CD4-positive, CD25-positive, alpha-beta regulatory T cell (primary cell): ENCODE measurements around the gene PTGER1. TPM values are rescaled to one million over a fixed set of nuclear protein-coding genes. Genes with fewer than 3 reads are reported as not detected.
"Not testable (repeated sequence)": the region's sequence is repeated elsewhere in the genome, so short reads cannot be mapped to it uniquely, and the experiment has no call there.

Source experiments
- ATAC-seq, 2 donors: fragments of 150-1000 bp; cut with Tn5 transposase; one replicate each; pipeline ENCODE4 v1.10.0; 2021; ENCODE audit warnings: low read depth in 2 of 2, moderate number of reproducible peaks in 2 of 2, moderate library complexity in 1 of 2
- DNase-seq, 3 donors: peaks; one replicate each; pipeline versions ENCODE4 v3.0.0 to v3.0.0-alpha.2; 2012 to 2022; ENCODE audit warnings: mixed read lengths in 1 of 3
- H3K27ac ChIP-seq: one replicate; pipeline ENCODE4 v1.7.0; 2013; ENCODE audit warnings: mild to moderate bottlenecking, low read length; ENCODE audit not compliant: insufficient read depth, poor library complexity, severe bottlenecking
- H3K27me3 ChIP-seq: one replicate; pipeline ENCODE4 v1.7.0; 2013; ENCODE audit warnings: low read length; ENCODE audit not compliant: control insufficient read depth, insufficient read depth
- H3K36me3 ChIP-seq: one replicate; pipeline ENCODE4 v1.7.0; 2013; ENCODE audit warnings: mild to moderate bottlenecking, low read length, moderate library complexity; ENCODE audit not compliant: control insufficient read depth, insufficient read depth
- H3K4me1 ChIP-seq: 2 replicates; pipeline ENCODE4 v1.7.0; 2013; ENCODE audit warnings: mild to moderate bottlenecking, low read length; ENCODE audit not compliant: insufficient read depth, control insufficient read depth, poor library complexity, severe bottlenecking
- H3K4me3 ChIP-seq: one replicate; pipeline ENCODE4 v1.7.0; 2013; ENCODE audit warnings: low read depth, mild to moderate bottlenecking, low read length, moderate library complexity
- H3K9me3 ChIP-seq, 2 experiments: 1 replicate in 1 of 2; 2 replicates in 1 of 2; pipeline ENCODE4 v1.7.0; 2013; ENCODE audit warnings: low read length in 2 of 2, mild to moderate bottlenecking in 1 of 2, moderate library complexity in 1 of 2; ENCODE audit not compliant: control insufficient read depth in 2 of 2
- H3K27ac Mint-ChIP-seq, 3 donors: one replicate each; pipeline ENCODE4 v1.8.0; 2020 to 2022; ENCODE audit warnings: mild to moderate bottlenecking in 3 of 3, mixed read lengths in 3 of 3, moderate library complexity in 2 of 3
- H3K27me3 Mint-ChIP-seq: one replicate; pipeline ENCODE4 v1.8.0; 2022; ENCODE audit warnings: mild to moderate bottlenecking, mixed read lengths
- H3K36me3 Mint-ChIP-seq: one replicate; pipeline ENCODE4 v1.8.0; 2020; ENCODE audit warnings: mixed read lengths
- H3K4me1 Mint-ChIP-seq, 4 donors: one replicate each; pipeline ENCODE4 v1.8.0; 2020 to 2022; ENCODE audit warnings: mixed read lengths in 4 of 4, mild to moderate bottlenecking in 1 of 4
- H3K4me3 Mint-ChIP-seq, 4 donors: one replicate each; pipeline ENCODE4 v1.8.0; 2020 to 2022; ENCODE audit warnings: mild to moderate bottlenecking in 4 of 4, mixed read lengths in 4 of 4, moderate library complexity in 3 of 4
- H3K9me3 Mint-ChIP-seq, 7 donors: one replicate each; pipeline ENCODE4 v1.8.0; 2020 to 2022; ENCODE audit warnings: mixed read lengths in 7 of 7, mild to moderate bottlenecking in 3 of 7, moderate library complexity in 2 of 7
- polyA plus RNA-seq, 4 donors: library from polyadenylated mRNA; unstranded; fragments of 300-500 nt; fragmentation: Illumina TruSeq; gene quantifications; one replicate each; pipeline ENCODE4 v1.2.3, GENCODE V29; 2021
- total RNA-seq: library from RNA; stranded (reverse); gene quantifications from one replicate; pipeline ENCODE4 v1.2.3, GENCODE V29; 2022

PTGER1 gene
- total and polyA plus RNA-seq, 5 donors from 2014 or later: not detected

- H3K4me3 ChIP-seq: no peak overlapping the region
- H3K4me1 ChIP-seq: peaks cover 35% of the 10 kb centered on the region
- H3K27me3 ChIP-seq: no peaks in the 10 kb centered on the region
- Mint-ChIP-seq H3K9me3 (no peaks in the 10 kb centered on the region), H3K36me3 (no peaks in the 10 kb centered on the region), H3K4me1 (peaks cover 11 to 73% (median 43%) of the 10 kb centered on the region in 4 donors), H3K4me3 (peak overlapping the region in 3 of 4 donors; percentile 75 to 89 (median 83)), H3K27ac (peak overlapping the region; percentile 96 to 98 (median 97)), H3K27me3 (peaks cover 4% of the 10 kb centered on the region)
- DNase-seq (no peak), ATAC-seq (no peak)
- H3K27ac ChIP-seq: peak overlapping the region; percentile 63
- H3K9me3 ChIP-seq: no peaks in the 10 kb centered on the region
- H3K36me3 ChIP-seq: no peaks in the 10 kb centered on the region
These were observed 32.8 kb upstream of the PTGER1 start for GRCh38 chr19:14507704-14508542.

- peak; percentile 47 to 73 (median 70) for DNase-seq
- Histone ChIP-seq H3K27me3 (no peaks in the 10 kb centered on the region), H3K27ac (peak overlapping the region; percentile 63), H3K4me1 (peaks cover 35% of the 10 kb centered on the region), H3K36me3 (no peaks in the 10 kb centered on the region), H3K4me3 (no peak overlapping the region), H3K9me3 (no peaks in the 10 kb centered on the region)
- Mint-ChIP-seq H3K36me3 (no peaks in the 10 kb centered on the region), H3K27ac (peak overlapping the region; percentile 95 to 98 (median 96)), H3K9me3 (no peaks in the 10 kb centered on the region), H3K27me3 (peaks cover 4% of the 10 kb centered on the region), H3K4me3 (peak overlapping the region; percentile 75 to 83 (median 77)), H3K4me1 (peaks cover 9 to 66% (median 38%) of the 10 kb centered on the region in 4 donors)
- ATAC-seq: peak in 1 of 2 donors; percentile 32
These were observed 30.5 kb upstream of the PTGER1 start for GRCh38 chr19:14505488-14506239.

- H3K4me3 Mint-ChIP-seq: peak overlapping the region in 2 of 4 donors; percentile 33 to 50
- not testable (repeated sequence) for H3K36me3 ChIP-seq, H3K9me3 Mint-ChIP-seq, H3K9me3 ChIP-seq, H3K36me3 Mint-ChIP-seq, DNase-seq, ATAC-seq, H3K4me3 ChIP-seq, H3K27me3 Mint-ChIP-seq, H3K27ac ChIP-seq, H3K27me3 ChIP-seq
- H3K4me1 ChIP-seq: peaks cover 35% of the 10 kb centered on the region
- H3K27ac Mint-ChIP-seq: peak overlapping the region in 1 of 3 donors; percentile 96
- peaks cover 9 to 61% (median 38%) of the 10 kb centered on the region in 4 donors for H3K4me1 Mint-ChIP-seq
These were observed 29.4 kb upstream of the PTGER1 start for GRCh38 chr19:14504575-14504974.

- Mint-ChIP-seq H3K27ac (no peak overlapping the region), H3K36me3 (no peaks in the 10 kb centered on the region), H3K27me3 (peaks cover 4% of the 10 kb centered on the region), H3K4me1 (peaks cover 9 to 53% (median 34%) of the 10 kb centered on the region in 4 donors), H3K9me3 (no peaks in the 10 kb centered on the region), H3K4me3 (no peak overlapping the region)
- Histone ChIP-seq H3K9me3 (no peaks in the 10 kb centered on the region), H3K36me3 (no peaks in the 10 kb centered on the region), H3K4me1 (peaks cover 35% of the 10 kb centered on the region), H3K4me3 (no peak overlapping the region), H3K27ac (no peak overlapping the region), H3K27me3 (no peaks in the 10 kb centered on the region)
- ATAC-seq: no peak
- DNase-seq: no peak
These were observed 28.1 kb upstream of the PTGER1 start for GRCh38 chr19:14503285-14503684.

GRCh38 chr19:14502334-14503092 lies 27.4 kb upstream of the PTGER1 start:
- Histone ChIP-seq H3K4me1 (peaks cover 29% of the 10 kb centered on the region), H3K9me3 (no peaks in the 10 kb centered on the region), H3K4me3 (no peak overlapping the region), H3K36me3 (no peaks in the 10 kb centered on the region), H3K27ac (no peak overlapping the region), H3K27me3 (no peaks in the 10 kb centered on the region)
- Mint-ChIP-seq H3K9me3 (no peaks in the 10 kb centered on the region), H3K4me3 (peak overlapping the region in 1 of 4 donors; percentile 21), H3K27me3 (peaks cover 4% of the 10 kb centered on the region), H3K4me1 (peaks cover 6 to 47% (median 28%) of the 10 kb centered on the region in 4 donors), H3K36me3 (no peaks in the 10 kb centered on the region), H3K27ac (peak overlapping the region in 2 of 3 donors; percentile 42 to 60)
- ATAC-seq (no peak), DNase-seq (no peak)

- no peaks in the 10 kb centered on the region for H3K27me3 Mint-ChIP-seq
- Histone ChIP-seq H3K4me1 (peaks cover 23% of the 10 kb centered on the region), H3K27me3 (no peaks in the 10 kb centered on the region), H3K9me3 (no peaks in the 10 kb centered on the region), H3K4me3 (no peak overlapping the region), H3K36me3 (no peaks in the 10 kb centered on the region), H3K27ac (no peak overlapping the region)
- H3K4me3 Mint-ChIP-seq: peak overlapping the region; percentile 80 to 90 (median 84)
- ATAC-seq: no peak
- H3K9me3 Mint-ChIP-seq: no peaks in the 10 kb centered on the region
- no peak for DNase-seq
- H3K36me3 Mint-ChIP-seq: peaks cover 4% of the 10 kb centered on the region
- H3K4me1 Mint-ChIP-seq: peaks cover 4 to 37% (median 14%) of the 10 kb centered on the region in 4 donors
- H3K27ac Mint-ChIP-seq: peak overlapping the region in 2 of 3 donors; percentile 73 to 83
These were observed 22.2 kb upstream of the PTGER1 start for GRCh38 chr19:14497228-14497921.

GRCh38 chr19:14496834-14497227 lies 21.7 kb upstream of the PTGER1 start:
- H3K27ac Mint-ChIP-seq: peak overlapping the region; percentile 73 to 86 (median 83)
- Histone ChIP-seq H3K27me3 (no peaks in the 10 kb centered on the region), H3K4me3 (no peak overlapping the region), H3K27ac (no peak overlapping the region), H3K4me1 (peaks cover 23% of the 10 kb centered on the region), H3K36me3 (no peaks in the 10 kb centered on the region), H3K9me3 (no peaks in the 10 kb centered on the region)
- no peaks in the 10 kb centered on the region for H3K9me3 Mint-ChIP-seq
- H3K4me1 Mint-ChIP-seq: peaks cover 4 to 38% (median 14%) of the 10 kb centered on the region in 4 donors
- no peak for DNase-seq
- no peak for ATAC-seq
- no peaks in the 10 kb centered on the region for H3K27me3 Mint-ChIP-seq
- H3K36me3 Mint-ChIP-seq: peaks cover 6% of the 10 kb centered on the region
- peak overlapping the region; percentile 80 to 90 (median 84) for H3K4me3 Mint-ChIP-seq
